PC-3 (cell line): ENCODE measurements around the gene COA1. TPM values are rescaled to one million over a fixed set of nuclear protein-coding genes. Genes with fewer than 3 reads are reported as not detected.

Source experiments
- ATAC-seq: fragments of 200-7000 bp; cut with Tn5 transposase; 2 replicates; pipeline ENCODE4 v1.9.1; 2020; ENCODE audit warnings: mild to moderate bottlenecking, moderate library complexity
- BruUV-seq: library from RNA; stranded (reverse); fragments of 400-500 nt; replicated peaks from 2 replicates; lab custom pipeline; 2021; lab: Mats Ljungman, UMichigan
- CTCF ChIA-PET: fragments of 300-600 bp; sonication (Branson Sonifier 250); formaldehyde crosslinking; loops from one replicate; lab custom pipeline; 2022; ENCODE audit warnings: antibody characterized with exemption; lab: Charles Lee
- POLR2A ChIA-PET: fragments of 300-600 bp; sonication (Branson Sonifier 250); formaldehyde crosslinking; loops from one replicate; lab custom pipeline; 2022; ENCODE audit warnings: antibody characterized with exemption; ENCODE audit not compliant: unreplicated experiment; lab: Charles Lee
- DNase-seq: peaks from one replicate; pipeline ENCODE4 v3.0.0-alpha.2; 2015
- H2AFZ ChIP-seq: fragments of 300-600 bp; sonication (generic); 2 replicates; pipeline ENCODE4 v1.6.0; 2016; ENCODE audit warnings: antibody characterized with exemption, low read length
- H3F3A ChIP-seq: fragments of 300-600 bp; sonication (generic); one replicate; pipeline ENCODE4 v1.6.0; 2017; ENCODE audit warnings: antibody characterized with exemption, low read length, control low read depth, mild to moderate bottlenecking; ENCODE audit not compliant: unreplicated experiment
- H3K27ac ChIP-seq: fragments of 300-600 bp; sonication (generic); 2 replicates; pipeline ENCODE4 v1.5.1; 2016; ENCODE audit warnings: mild to moderate bottlenecking, low read length
- H3K27me3 ChIP-seq: fragments of 300-600 bp; sonication (generic); 2 replicates; pipeline ENCODE4 v1.6.1; 2016; ENCODE audit warnings: low read length, mixed read lengths
- H3K36me3 ChIP-seq: fragments of 300-600 bp; sonication (generic); 2 replicates; pipeline ENCODE4 v1.6.1; 2016; ENCODE audit warnings: low read depth, mixed run types, low read length, mixed read lengths
- H3K4me1 ChIP-seq: fragments of 300-600 bp; sonication (generic); 2 replicates; pipeline ENCODE4 v1.5.1; 2016; ENCODE audit warnings: low read length; ENCODE audit not compliant: insufficient read depth
- H3K4me2 ChIP-seq: fragments of 300-600 bp; sonication (generic); 2 replicates; pipeline ENCODE4 v1.6.0; 2016; ENCODE audit warnings: low read length
- H3K4me3 ChIP-seq: fragments of 300-600 bp; sonication (generic); 2 replicates; pipeline ENCODE4 v1.5.1; 2016; ENCODE audit warnings: mild to moderate bottlenecking, low read length, mixed read lengths
- H3K79me2 ChIP-seq: fragments of 300-600 bp; sonication (generic); 2 replicates; pipeline ENCODE4 v1.6.1; 2017; ENCODE audit warnings: low read length, mixed read lengths
- H3K9ac ChIP-seq: fragments of 300-600 bp; sonication (generic); 2 replicates; pipeline ENCODE4 v1.6.0; 2016; ENCODE audit warnings: mild to moderate bottlenecking, low read length
- H3K9me2 ChIP-seq: fragments of 300-600 bp; sonication (generic); replicated peaks from 2 replicates; pipeline ENCODE4 v1.6.1; 2016; ENCODE audit warnings: mixed run types, low read length, mixed read lengths
- H3K9me3 ChIP-seq: fragments of 300-600 bp; sonication (generic); 2 replicates; pipeline ENCODE4 v1.6.1; 2016; ENCODE audit warnings: low read length, mixed read lengths
- H4K20me1 ChIP-seq: fragments of 300-600 bp; sonication (generic); 2 replicates; pipeline ENCODE4 v1.6.1; 2016; ENCODE audit warnings: low read length, mixed read lengths
- CTCF ChIP-seq: fragments of 300-600 bp; sonication (generic); conservative IDR thresholded peaks from 2 replicates; pipeline ENCODE4 v1.5.1; 2017; ENCODE audit warnings: antibody characterized with exemption, low read depth, mild to moderate bottlenecking, low read length
- EZH2 ChIP-seq: fragments of 300-600 bp; sonication (generic); IDR thresholded peaks from one replicate; pipeline ENCODE4 v1.6.1; 2017; ENCODE audit warnings: antibody characterized with exemption, mild to moderate bottlenecking, low read length; ENCODE audit not compliant: unreplicated experiment
- EZH2phosphoT487 ChIP-seq: fragments of 300-600 bp; sonication (generic); IDR thresholded peaks from 2 replicates; pipeline ENCODE4 v1.6.1; 2018; ENCODE audit warnings: mild to moderate bottlenecking, antibody characterized with exemption, low read length, borderline replicate concordance
- intact Hi-C: fragments of 100-400 bp; cut with micrococcal nuclease; formaldehyde crosslinking; loops from 2 replicates; pipeline ENCODE4 v1.9.0; 2023
- total RNA-seq: library from RNA; depleted of rRNA; stranded (reverse); fragments of >200 nt; gene quantifications from 2 replicates; pipeline ENCODE4 v1.2.3, GENCODE V29; 2014

Gene COA1
- total RNA-seq, 1 experiment from 2014 or later, result 82.0 TPM

GRCh38 chr7:43700646-43701499, 28.4 kb downstream of the COA1 start:
- Histone ChIP-seq H3K27me3 (no peaks in the 10 kb centered on the region), H3K9ac (no peak overlapping the region), H4K20me1 (no peaks in the 10 kb centered on the region), H3F3A (no peaks in the 10 kb centered on the region), H3K79me2 (peaks cover 69% of the 10 kb centered on the region), H3K4me3 (no peak overlapping the region), H3K36me3 (peaks cover 10% of the 10 kb centered on the region; the same call in 1 of the 2 replicates), H2AFZ (no peak overlapping the region), H3K4me2 (no peak overlapping the region), H3K4me1 (peaks cover 23% of the 10 kb centered on the region), H3K27ac (no peak overlapping the region), H3K9me2 (no peaks in the 10 kb centered on the region), H3K9me3 (no peaks in the 10 kb centered on the region)
- intact Hi-C loops, result loop anchor here (1.0 to 5.0 kb wide), 6 partner anchors 20 to 244 kb away; no protein-coding TSS in a partner anchor
- ChIA-PET POLR2A (interaction anchor here (0.6 to 4.7 kb wide), 4 partner anchors 51 to 118 kb away, joined by 3 to 120 read pairs (median 4); partner anchors contain the start of gene STK17A), CTCF (interaction anchor here (0.6 to 5.7 kb wide), 10 partner anchors 49 to 244 kb away, joined by 3 to 167 read pairs (median 5); partner anchors contain the start of gene STK17A)
- TF ChIP-seq EZH2, result no peak
- no TSS peak for BruUV-seq
- ATAC-seq, result peak; percentile 58; the same call in 1 of the 2 replicates
- no peak for DNase-seq

DNA sequence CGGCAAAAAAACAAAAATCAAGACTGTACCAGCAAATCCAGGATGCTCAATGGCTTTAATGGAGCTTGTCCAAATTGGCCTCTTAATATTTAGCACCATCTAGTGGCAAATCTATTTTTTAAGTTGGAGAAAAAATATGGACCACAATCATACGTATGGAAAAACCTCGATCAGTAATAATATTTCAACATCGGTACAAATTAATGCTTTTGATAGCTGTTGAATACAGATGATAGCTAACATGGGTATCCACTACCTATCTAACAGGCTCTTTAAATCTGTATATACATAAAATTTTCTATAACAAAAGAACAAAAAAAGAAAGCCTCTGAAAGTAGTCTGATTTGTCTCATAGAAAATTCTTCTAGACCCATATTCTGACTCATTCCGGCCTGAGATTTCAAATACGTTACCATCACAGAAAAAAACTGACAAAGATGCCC, 29.2 kb downstream of the COA1 start:
- H3K79me2 ChIP-seq, result peaks cover 69% of the 10 kb centered on the region
- H3F3A ChIP-seq, result no peaks in the 10 kb centered on the region
- CTCF ChIA-PET, result interaction anchor here (0.5 to 5.7 kb wide), 12 partner anchors 21 to 244 kb away, joined by 3 to 167 read pairs (median 4); partner anchors contain the start of gene STK17A
- TF ChIP-seq CTCF, result peak; percentile 85
- no peak for TF ChIP-seq EZH2phosphoT487
- POLR2A ChIA-PET, result interaction anchor here (4.7 kb wide), 1 partner anchor 117 kb away, joined by 120 read pairs; the partner anchor contains the start of gene STK17A
- H2AFZ ChIP-seq, result 0 out of 2 replicates have a peak overlapping the region, but pooled peaks have one; percentile 1
- H3K27ac ChIP-seq, result no peak overlapping the region
- H3K4me2 ChIP-seq, result peak overlapping the region; percentile 18; the same call in 1 of the 2 replicates
- peak; percentile 56 for ATAC-seq
- H3K27me3 ChIP-seq, result no peaks in the 10 kb centered on the region
- peaks cover 8% of the 10 kb centered on the region; the same call in 1 of the 2 replicates for H3K36me3 ChIP-seq
- DNase-seq, result peak; percentile 80
- BruUV-seq, result no TSS peak
- H3K9me3 ChIP-seq, result no peaks in the 10 kb centered on the region
- no peak overlapping the region for H3K9ac ChIP-seq
- intact Hi-C loops, result loop anchor here (1.0 to 5.0 kb wide), 6 partner anchors 21 to 243 kb away; no protein-coding TSS in a partner anchor
- H3K4me3 ChIP-seq, result no peak overlapping the region
- no peaks in the 10 kb centered on the region for H4K20me1 ChIP-seq
- H3K4me1 ChIP-seq, result peaks cover 29% of the 10 kb centered on the region
- H3K9me2 ChIP-seq, result no peaks in the 10 kb centered on the region

- no peaks in the 10 kb centered on the region for H3K9me2 ChIP-seq
- H3K4me1 ChIP-seq, result peaks cover 43% of the 10 kb centered on the region
- no peak overlapping the region for H3K4me2 ChIP-seq
- no peak overlapping the region for H3K9ac ChIP-seq
- DNase-seq (no peak), ATAC-seq (no peak)
- no peak overlapping the region for H3K4me3 ChIP-seq
- no peak overlapping the region for H3K27ac ChIP-seq
- no peaks in the 10 kb centered on the region for H4K20me1 ChIP-seq
- no TSS peak for BruUV-seq
- no peaks in the 10 kb centered on the region for H3K27me3 ChIP-seq
- no peak overlapping the region for H2AFZ ChIP-seq
- H3K79me2 ChIP-seq, result peaks cover 72% of the 10 kb centered on the region
- TF ChIP-seq EZH2phosphoT487 (no peak), CTCF (no peak), EZH2 (no peak)
- ChIA-PET POLR2A (interaction anchor here (0.7 to 4.7 kb wide), 2 partner anchors 60 to 116 kb away, joined by 3 to 120 read pairs; partner anchors contain the start of genes BLVRA and STK17A), CTCF (interaction anchor here (1.2 to 5.7 kb wide), 4 partner anchors 23 to 116 kb away, joined by 4 to 167 read pairs (median 12); partner anchors contain the start of gene STK17A)
- no peaks in the 10 kb centered on the region for H3K9me3 ChIP-seq
- H3K36me3 ChIP-seq, result 0 out of 2 replicates have a peak, but pooled peaks cover under 1% of the 10 kb centered on the region
- peaks cover 5% of the 10 kb centered on the region for H3F3A ChIP-seq
- intact Hi-C loops, result no loop called here
Measured at GRCh38 chr7:43698460-43699255, 30.7 kb downstream of the COA1 start.
